Measurements from ENCODE around the gene LRP1-AS. TPM values are rescaled to one million over a fixed set of nuclear protein-coding genes. Genes with fewer than 3 reads are reported as not detected.

Gene LRP1-AS
- total and polyA plus RNA-seq, 10 of the 15 experiments (the other 5 are each of a cell fraction or from before 2014, with no cell fraction given), result not detected

DNA sequence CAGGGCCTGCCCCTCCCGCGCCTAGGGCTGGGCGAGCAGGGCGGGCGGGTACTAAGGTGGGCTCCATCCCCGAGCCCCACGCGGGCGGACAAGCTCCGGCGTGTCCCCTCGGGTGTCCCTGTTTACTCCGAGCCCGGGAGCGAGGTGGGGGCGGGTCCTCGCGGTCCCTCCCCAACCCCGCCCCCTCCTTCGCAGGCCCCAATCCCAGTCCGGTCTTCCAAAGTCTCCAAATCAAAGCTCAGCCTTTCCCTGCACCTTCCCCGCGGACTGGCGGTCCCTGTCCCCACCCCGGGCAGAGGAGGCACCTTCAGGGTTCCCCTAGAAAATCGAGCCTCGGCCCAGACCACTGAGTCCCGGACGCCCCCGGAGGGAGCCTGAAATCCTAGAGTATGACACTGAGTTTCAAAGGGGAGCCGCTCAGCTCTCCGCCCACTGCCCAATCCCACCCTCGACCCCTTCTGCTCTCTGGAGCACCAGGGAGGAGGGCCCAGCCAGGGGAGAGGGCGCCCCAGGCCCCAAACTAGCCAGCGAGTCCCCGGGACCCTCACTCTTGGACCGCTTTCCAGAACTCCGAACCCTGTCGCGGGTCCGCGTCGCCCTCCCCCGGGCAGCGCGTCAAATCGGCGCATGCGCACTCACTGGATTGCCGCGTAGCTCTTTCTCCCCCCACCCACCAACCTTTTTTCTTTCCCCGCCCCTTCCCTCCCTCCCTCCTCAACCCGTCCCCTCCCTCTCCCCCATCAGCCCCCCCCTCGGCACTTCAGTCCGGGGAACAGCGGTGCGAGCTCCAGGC, 19.5 kb downstream of the LRP1-AS start, which contains the start of gene LRP1:
Gene LRP1 (plus strand): TSS at position 758 of the 793 bp plus-strand sequence. CDS start 482 bp downstream, outside the sequence.
- intact Hi-C loops (cut with micrococcal nuclease; ENCODE audit: unreplicated experiment), result no loop called here
- H3K4me3 ChIP-seq, result peak within 1 kb of the TSS; percentile 83

More for the DNA sequence above, 19.5 kb downstream of the LRP1-AS start, which contains the start of gene LRP1:
- Histone ChIP-seq H3K27ac (ENCODE audit: control insufficient read depth, insufficient read depth) (no peak within 1 kb of the TSS), H3K36me3 (ENCODE audit: control insufficient read depth in 2 of 2, insufficient read depth in 2 of 2, low read length in 1 of 2) (no peaks in the 10 kb centered on the region), H4K20me1 (ENCODE audit: control insufficient read depth, insufficient read depth) (no peaks in the 10 kb centered on the region), H3K79me2 (ENCODE audit: control insufficient read depth, insufficient read depth, low read length) (no peaks in the 10 kb centered on the region), H3K4me1 (ENCODE audit: control insufficient read depth, insufficient read depth, low read length) (peaks cover 9% of the 10 kb centered on the region; the same call in 1 of the 2 replicates), H3K9me3 (replicated peaks; ENCODE audit: control insufficient read depth, insufficient read depth, low read length) (peaks cover 7% of the 10 kb centered on the region), H3K9ac (ENCODE audit: control insufficient read depth, insufficient read depth, low read length) (peak within 1 kb of the TSS; percentile 32; the same call in 1 of the 2 replicates), H2AFZ (ENCODE audit: control insufficient read depth, low read depth, low read length) (peak within 1 kb of the TSS; percentile 84), H3K27me3 (replicated peaks in 1 of 2; ENCODE audit: control insufficient read depth in 2 of 2, insufficient read depth in 2 of 2, low read length in 1 of 2) (peaks cover 2 to 5% of the 10 kb centered on the region in 2 experiments), H3K4me2 (ENCODE audit: control insufficient read depth, insufficient read depth) (peak within 1 kb of the TSS; percentile 98)
- ATAC-seq (peak; percentile 47), FAIRE-seq (no peak), DNase-seq (ENCODE audit: low read depth, low spot score) (no peak)
- in situ Hi-C loops (cut with MboI), result no loop called here
- no TSS peak for BruUV-seq (replicated peaks)
- TF ChIP-seq, protein P1, sequence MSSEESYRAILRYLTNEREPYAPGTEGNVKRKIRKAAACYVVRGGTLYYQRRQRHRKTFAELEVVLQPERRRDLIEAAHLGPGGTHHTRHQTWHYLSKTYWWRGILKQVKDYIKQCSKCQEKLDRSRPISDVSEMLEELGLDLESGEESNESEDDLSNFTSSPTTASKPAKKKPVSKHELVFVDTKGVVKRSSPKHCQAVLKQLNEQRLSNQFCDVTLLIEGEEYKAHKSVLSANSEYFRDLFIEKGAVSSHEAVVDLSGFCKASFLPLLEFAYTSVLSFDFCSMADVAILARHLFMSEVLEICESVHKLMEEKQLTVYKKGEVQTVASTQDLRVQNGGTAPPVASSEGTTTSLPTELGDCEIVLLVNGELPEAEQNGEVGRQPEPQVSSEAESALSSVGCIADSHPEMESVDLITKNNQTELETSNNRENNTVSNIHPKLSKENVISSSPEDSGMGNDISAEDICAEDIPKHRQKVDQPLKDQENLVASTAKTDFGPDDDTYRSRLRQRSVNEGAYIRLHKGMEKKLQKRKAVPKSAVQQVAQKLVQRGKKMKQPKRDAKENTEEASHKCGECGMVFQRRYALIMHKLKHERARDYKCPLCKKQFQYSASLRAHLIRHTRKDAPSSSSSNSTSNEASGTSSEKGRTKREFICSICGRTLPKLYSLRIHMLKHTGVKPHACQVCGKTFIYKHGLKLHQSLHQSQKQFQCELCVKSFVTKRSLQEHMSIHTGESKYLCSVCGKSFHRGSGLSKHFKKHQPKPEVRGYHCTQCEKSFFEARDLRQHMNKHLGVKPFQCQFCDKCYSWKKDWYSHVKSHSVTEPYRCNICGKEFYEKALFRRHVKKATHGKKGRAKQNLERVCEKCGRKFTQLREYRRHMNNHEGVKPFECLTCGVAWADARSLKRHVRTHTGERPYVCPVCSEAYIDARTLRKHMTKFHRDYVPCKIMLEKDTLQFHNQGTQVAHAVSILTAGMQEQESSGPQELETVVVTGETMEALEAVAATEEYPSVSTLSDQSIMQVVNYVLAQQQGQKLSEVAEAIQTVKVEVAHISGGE (CRISPR knock-in tag; IDR thresholded peaks at IDR 0.05), result no peak
- TF ChIP-seq KDM1A (IDR thresholded peaks at IDR 0.05; ENCODE audit: borderline replicate concordance), result no peak
- TF ChIP-seq IKZF2 (IDR thresholded peaks at IDR 0.05), result 0 out of 4 replicates have a peak, but pooled peaks of 1 of the 2 experiments have one; percentile 20
- TF ChIP-seq, protein P2, sequence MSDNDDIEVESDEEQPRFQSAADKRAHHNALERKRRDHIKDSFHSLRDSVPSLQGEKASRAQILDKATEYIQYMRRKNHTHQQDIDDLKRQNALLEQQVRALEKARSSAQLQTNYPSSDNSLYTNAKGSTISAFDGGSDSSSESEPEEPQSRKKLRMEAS (IDR thresholded peaks at IDR 0.05; ENCODE audit: low read depth, low read length), result no peak
- peak; percentile 31 for TF ChIP-seq IKZF1 (conservative IDR thresholded peaks at IDR 0.05)
- no peak for TF ChIP-seq RUNX3 (IDR thresholded peaks at IDR 0.05; ENCODE audit: low read length)
- peak; percentile 60; the same call in 1 of the 2 replicates for TF ChIP-seq GATAD2B (conservative IDR thresholded peaks at IDR 0.05; ENCODE audit: low read depth)
- TF ChIP-seq, protein P3, sequence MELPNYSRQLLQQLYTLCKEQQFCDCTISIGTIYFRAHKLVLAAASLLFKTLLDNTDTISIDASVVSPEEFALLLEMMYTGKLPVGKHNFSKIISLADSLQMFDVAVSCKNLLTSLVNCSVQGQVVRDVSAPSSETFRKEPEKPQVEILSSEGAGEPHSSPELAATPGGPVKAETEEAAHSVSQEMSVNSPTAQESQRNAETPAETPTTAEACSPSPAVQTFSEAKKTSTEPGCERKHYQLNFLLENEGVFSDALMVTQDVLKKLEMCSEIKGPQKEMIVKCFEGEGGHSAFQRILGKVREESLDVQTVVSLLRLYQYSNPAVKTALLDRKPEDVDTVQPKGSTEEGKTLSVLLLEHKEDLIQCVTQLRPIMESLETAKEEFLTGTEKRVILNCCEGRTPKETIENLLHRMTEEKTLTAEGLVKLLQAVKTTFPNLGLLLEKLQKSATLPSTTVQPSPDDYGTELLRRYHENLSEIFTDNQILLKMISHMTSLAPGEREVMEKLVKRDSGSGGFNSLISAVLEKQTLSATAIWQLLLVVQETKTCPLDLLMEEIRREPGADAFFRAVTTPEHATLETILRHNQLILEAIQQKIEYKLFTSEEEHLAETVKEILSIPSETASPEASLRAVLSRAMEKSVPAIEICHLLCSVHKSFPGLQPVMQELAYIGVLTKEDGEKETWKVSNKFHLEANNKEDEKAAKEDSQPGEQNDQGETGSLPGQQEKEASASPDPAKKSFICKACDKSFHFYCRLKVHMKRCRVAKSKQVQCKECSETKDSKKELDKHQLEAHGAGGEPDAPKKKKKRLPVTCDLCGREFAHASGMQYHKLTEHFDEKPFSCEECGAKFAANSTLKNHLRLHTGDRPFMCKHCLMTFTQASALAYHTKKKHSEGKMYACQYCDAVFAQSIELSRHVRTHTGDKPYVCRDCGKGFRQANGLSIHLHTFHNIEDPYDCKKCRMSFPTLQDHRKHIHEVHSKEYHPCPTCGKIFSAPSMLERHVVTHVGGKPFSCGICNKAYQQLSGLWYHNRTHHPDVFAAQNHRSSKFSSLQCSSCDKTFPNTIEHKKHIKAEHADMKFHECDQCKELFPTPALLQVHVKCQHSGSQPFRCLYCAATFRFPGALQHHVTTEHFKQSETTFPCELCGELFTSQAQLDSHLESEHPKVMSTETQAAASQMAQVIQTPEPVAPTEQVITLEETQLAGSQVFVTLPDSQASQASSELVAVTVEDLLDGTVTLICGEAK (IDR thresholded peaks at IDR 0.05; ENCODE audit: borderline replicate concordance), result no peak
- TF ChIP-seq, protein P4, sequence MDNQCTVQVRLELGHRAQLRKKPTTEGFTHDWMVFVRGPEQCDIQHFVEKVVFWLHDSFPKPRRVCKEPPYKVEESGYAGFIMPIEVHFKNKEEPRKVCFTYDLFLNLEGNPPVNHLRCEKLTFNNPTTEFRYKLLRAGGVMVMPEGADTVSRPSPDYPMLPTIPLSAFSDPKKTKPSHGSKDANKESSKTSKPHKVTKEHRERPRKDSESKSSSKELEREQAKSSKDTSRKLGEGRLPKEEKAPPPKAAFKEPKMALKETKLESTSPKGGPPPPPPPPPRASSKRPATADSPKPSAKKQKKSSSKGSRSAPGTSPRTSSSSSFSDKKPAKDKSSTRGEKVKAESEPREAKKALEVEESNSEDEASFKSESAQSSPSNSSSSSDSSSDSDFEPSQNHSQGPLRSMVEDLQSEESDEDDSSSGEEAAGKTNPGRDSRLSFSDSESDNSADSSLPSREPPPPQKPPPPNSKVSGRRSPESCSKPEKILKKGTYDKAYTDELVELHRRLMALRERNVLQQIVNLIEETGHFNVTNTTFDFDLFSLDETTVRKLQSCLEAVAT (IDR thresholded peaks at IDR 0.05), result no peak
- TF ChIP-seq, protein P5, sequence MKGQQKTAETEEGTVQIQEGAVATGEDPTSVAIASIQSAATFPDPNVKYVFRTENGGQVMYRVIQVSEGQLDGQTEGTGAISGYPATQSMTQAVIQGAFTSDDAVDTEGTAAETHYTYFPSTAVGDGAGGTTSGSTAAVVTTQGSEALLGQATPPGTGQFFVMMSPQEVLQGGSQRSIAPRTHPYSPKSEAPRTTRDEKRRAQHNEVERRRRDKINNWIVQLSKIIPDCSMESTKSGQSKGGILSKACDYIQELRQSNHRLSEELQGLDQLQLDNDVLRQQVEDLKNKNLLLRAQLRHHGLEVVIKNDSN (IDR thresholded peaks at IDR 0.05; ENCODE audit: borderline replicate concordance, extremely low read length, insufficient read depth, low read depth, low read length), result no peak
- CTCF ChIA-PET, result interaction anchor here (0.7 to 9.3 kb wide), 8 partner anchors 18 to 114 kb away, joined by 3 to 159 read pairs (median 5); no protein-coding TSS in a partner anchor
- POLR2A ChIA-PET, result interaction anchor here (0.6 to 1.4 kb wide), 2 partner anchors 30 to 59 kb away, joined by 3 to 4 read pairs; no protein-coding TSS in a partner anchor
- RAD21 ChIA-PET (ENCODE audit: unreplicated experiment), result interaction anchor here (0.6 to 1.5 kb wide), 10 partner anchors 16 to 566 kb away, joined by 3 to 13 read pairs (median 4); partner anchors contain the start of genes OS9 and STAT6
- SMC1A ChIA-PET (ENCODE audit: uncharacterized antibody, unreplicated experiment), result interaction anchor here (0.6 to 5.2 kb wide), 3 partner anchors 45 to 587 kb away, joined by 3 to 36 read pairs (median 3); no protein-coding TSS in a partner anchor
- WGBS (ENCODE audit: insufficient coverage, insufficient replicate concordance, low lambda C conversion rate, missing lambda C conversion rate), result 1% methylated on average over 38 of the region's 57 CpGs

Data from GM12878 (cell line).